ENCODE results near the gene KCNK7. TPM values are rescaled to one million over a fixed set of nuclear protein-coding genes. Genes with fewer than 3 reads are reported as not detected.
A peak's percentile ranks its signal among the peaks of the same experiment; 100 is the strongest.

KCNK7 gene
- total RNA-seq, 4 donors from 2014 or later: 0.26 to 5.8 TPM; not detected in 2

DNA sequence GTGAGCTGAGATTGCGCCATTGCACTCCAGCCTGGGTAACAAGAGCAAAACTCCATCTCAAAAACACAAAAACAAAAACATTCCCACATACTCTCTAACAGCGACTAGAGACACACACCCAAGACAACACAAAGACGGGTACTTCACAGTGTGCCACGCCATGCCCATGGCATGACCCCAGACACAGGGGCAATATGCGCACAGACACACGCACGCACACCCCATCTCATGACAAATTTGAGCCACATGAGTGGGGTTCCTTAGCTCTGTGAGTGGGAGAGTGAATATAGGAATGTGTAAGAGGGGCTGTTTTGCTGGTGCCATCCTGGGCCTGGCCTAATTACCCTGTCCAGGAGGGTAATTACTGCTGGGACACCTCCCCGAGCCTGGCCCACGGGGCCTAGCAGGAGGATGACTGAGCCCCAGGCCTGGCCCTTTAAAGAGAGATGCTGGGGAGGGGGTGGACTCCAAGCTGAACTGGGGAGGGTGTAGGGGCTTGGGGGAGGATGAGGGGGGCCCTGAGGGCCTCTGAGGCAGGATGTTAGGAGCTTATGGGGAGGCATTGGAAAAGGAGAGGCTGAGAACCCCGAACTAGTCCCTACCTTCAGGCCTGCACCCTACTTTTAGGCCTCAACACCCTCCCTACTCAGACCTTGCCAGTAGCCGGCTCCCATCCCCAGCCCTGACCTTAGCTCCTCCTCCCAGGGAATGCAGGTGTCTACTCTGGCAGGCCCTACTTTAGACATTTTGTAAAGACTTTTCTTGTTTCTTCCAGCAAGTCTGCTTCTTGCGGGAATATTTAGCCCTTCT is 38.9 kb downstream of the KCNK7 start:
- H3K36me3 ChIP-seq: no peaks in the 10 kb centered on the region
- intact Hi-C loops (cut with DNase I; ENCODE audit: low total_unique reads): no loop called here
- H3K27me3 ChIP-seq: no peaks in the 10 kb centered on the region
- H3K27ac ChIP-seq: peak overlapping the region; percentile 99 to 100
- H3K4me3 ChIP-seq: peak overlapping the region; percentile 61 to 73
- DNase-seq: no peak
- TF ChIP-seq, protein P1, sequence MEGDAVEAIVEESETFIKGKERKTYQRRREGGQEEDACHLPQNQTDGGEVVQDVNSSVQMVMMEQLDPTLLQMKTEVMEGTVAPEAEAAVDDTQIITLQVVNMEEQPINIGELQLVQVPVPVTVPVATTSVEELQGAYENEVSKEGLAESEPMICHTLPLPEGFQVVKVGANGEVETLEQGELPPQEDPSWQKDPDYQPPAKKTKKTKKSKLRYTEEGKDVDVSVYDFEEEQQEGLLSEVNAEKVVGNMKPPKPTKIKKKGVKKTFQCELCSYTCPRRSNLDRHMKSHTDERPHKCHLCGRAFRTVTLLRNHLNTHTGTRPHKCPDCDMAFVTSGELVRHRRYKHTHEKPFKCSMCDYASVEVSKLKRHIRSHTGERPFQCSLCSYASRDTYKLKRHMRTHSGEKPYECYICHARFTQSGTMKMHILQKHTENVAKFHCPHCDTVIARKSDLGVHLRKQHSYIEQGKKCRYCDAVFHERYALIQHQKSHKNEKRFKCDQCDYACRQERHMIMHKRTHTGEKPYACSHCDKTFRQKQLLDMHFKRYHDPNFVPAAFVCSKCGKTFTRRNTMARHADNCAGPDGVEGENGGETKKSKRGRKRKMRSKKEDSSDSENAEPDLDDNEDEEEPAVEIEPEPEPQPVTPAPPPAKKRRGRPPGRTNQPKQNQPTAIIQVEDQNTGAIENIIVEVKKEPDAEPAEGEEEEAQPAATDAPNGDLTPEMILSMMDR (IDR thresholded peaks at IDR 0.05): no peak
- TF ChIP-seq POLR2A (IDR thresholded peaks at IDR 0.05): no peak
- H3K9me3 ChIP-seq: no peaks in the 10 kb centered on the region
- H3K4me1 ChIP-seq: peaks cover 4 to 21% of the 10 kb centered on the region in 2 donors

DNA sequence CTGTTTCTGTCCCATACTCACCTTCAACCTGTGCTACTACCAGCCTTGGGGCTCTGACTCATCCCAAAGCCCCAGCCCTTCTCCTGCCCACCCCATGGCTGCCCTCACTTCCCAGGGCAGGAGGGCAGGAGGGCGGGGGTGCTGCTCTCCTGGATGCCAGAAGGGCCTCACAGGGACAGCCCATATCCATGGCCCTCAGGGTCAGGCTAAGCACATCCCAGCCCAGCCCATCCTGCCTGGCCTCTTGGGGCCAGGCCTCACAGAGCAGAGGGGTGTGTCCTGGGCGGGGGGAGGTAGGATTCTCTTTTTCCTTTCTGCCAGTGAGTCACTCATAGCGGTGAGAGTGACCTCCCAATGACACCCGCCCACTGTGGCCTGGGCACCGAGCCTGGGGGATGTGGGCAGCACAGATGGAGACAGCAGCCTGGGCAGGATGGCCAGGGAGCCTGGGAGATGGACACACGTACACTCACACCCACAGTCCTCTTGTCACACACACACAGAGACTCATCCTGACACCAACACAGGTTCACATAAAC is 39.8 kb downstream of the KCNK7 start:
- intact Hi-C loops (cut with DNase I; ENCODE audit: low total_unique reads): no loop called here
- H3K27ac ChIP-seq: peak overlapping the region; percentile 99 to 100
- H3K36me3 ChIP-seq: no peaks in the 10 kb centered on the region
- H3K4me3 ChIP-seq: no peak overlapping the region
- H3K27me3 ChIP-seq: no peaks in the 10 kb centered on the region
- no peaks in the 10 kb centered on the region for H3K9me3 ChIP-seq
- peak in 1 of 2 donors; percentile 63 for DNase-seq
- peaks cover under 1 to 21% of the 10 kb centered on the region in 2 donors for H3K4me1 ChIP-seq
- no peak for TF ChIP-seq POLR2A (IDR thresholded peaks at IDR 0.05)
- TF ChIP-seq, protein P1 (IDR thresholded peaks at IDR 0.05): no peak

DNA sequence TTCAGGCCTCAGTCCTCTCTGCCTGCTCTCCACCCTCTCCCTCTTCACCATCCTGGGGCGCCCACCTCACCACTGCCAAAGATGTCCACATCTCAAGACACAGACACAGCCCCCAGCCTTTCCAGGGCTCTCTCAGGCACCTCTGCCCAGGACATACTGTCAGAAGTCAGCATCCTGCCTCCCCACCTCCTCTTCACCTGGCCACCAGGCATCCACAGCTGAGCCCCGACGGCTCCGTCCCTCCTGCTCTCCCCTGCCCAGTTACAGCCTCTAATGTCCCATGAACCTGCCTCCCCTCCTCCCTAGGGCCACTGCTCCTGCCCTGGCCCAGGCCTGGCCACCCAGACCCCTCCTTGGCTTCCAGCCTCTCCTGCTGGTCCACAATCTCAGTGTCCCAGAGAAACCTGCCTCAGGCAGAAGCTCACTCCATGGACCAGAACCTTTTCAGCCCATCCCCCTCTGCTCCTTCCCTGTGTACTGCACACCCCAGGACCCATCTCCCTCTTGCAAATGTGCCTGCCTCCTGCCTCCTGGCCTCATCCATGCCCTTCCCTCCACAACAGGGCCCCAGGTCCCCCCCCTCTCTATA is 40.7 kb downstream of the KCNK7 start:
- DNase-seq: no peak
- TF ChIP-seq, protein P1 (IDR thresholded peaks at IDR 0.05): no peak
- no peak for TF ChIP-seq POLR2A (IDR thresholded peaks at IDR 0.05)
- intact Hi-C loops (cut with DNase I; ENCODE audit: low total_unique reads): no loop called here
- no peaks in the 10 kb centered on the region for H3K9me3 ChIP-seq
- peaks cover 0 to 21% of the 10 kb centered on the region in 2 donors for H3K4me1 ChIP-seq
- no peaks in the 10 kb centered on the region for H3K27me3 ChIP-seq
- H3K36me3 ChIP-seq: no peaks in the 10 kb centered on the region
- H3K27ac ChIP-seq: peak overlapping the region; percentile 99 to 100
- H3K4me3 ChIP-seq: no peak overlapping the region

DNA sequence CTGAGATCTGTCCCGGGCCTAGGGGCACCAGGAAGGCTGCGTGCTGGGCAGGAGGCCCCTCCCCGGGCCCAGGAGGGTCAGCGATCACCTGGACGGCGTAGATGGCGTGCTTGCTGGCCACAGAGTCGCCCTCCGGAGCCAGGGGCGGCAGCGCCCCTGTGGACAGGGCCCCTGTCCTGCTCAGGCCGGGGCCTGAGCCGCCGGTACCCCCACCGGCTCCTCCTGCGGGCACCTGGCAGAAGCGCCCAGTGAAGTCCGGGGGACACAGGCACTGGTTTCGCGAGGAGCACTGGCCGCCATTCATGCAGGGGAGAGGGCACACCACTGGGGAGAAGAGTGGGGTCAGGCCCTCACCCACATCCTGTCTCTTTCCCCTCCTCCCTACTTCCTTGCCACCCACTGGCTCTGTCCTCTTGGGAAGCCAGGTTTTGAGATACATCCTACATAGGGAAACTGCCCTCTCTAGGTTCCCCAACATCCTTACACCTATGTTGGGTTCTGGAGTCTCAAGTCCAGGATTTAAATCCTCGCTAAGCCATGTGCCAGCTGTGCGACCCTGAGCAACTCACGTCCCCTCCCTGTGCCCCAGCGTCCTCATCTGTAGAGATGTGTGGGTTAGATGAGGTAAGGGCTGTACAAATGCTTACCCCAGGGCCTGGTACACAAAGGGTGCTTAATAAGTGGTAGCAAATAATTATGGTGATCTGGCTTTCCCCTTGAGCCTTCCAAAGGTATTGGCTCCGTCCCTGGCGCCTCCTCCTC is 41.4 kb downstream of the KCNK7 start:
- Histone ChIP-seq H3K36me3 (no peaks in the 10 kb centered on the region), H3K27me3 (no peaks in the 10 kb centered on the region), H3K9me3 (no peaks in the 10 kb centered on the region), H3K4me3 (no peak overlapping the region), H3K4me1 (peaks cover 0 to 21% of the 10 kb centered on the region in 2 donors), H3K27ac (peak overlapping the region; percentile 99 to 100)
- TF ChIP-seq, protein P1 (IDR thresholded peaks at IDR 0.05): no peak
- no peak for TF ChIP-seq POLR2A (IDR thresholded peaks at IDR 0.05)
- DNase-seq: no peak
- intact Hi-C loops (cut with DNase I; ENCODE audit: low total_unique reads): no loop called here

All from uterus (tissue), 4 donors.